HG03066 (cell line): Measurements from ENCODE around the gene TRIP6.
"Not testable (repeated sequence)": the region's sequence is repeated elsewhere in the genome, so short reads cannot be mapped to it uniquely, and the experiment has no call there.

ENCODE experiments used
- ATAC-seq: cut with Tn5 transposase; IDR thresholded peaks from one replicate; pipeline ENCODE4 v1.9.1; 2021; ENCODE audit warnings: low read depth; ENCODE audit not compliant: unreplicated experiment

The TRIP6 gene

DNA sequence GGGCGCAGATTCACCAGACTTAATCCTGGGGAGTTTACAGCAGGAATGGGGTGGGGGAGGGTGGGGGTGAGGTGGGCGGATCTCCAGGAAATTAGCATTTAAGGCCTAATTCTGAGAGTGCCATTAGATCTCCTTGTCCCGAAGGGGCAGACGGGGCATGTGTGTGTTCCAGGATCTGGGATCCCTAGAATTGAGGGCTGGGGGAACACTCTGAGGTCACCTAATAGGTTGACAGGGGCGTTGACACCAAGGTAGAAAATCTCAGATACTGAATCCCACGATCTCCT lies 30.4 kb upstream of the TRIP6 start:
- ATAC-seq: no peak

GRCh38 chr7:100837099-100837836 lies 29.9 kb upstream of the TRIP6 start:
- no peak for ATAC-seq

- no peak for ATAC-seq
Measured at GRCh38 chr7:100839361-100839760, 27.8 kb upstream of the TRIP6 start.

DNA sequence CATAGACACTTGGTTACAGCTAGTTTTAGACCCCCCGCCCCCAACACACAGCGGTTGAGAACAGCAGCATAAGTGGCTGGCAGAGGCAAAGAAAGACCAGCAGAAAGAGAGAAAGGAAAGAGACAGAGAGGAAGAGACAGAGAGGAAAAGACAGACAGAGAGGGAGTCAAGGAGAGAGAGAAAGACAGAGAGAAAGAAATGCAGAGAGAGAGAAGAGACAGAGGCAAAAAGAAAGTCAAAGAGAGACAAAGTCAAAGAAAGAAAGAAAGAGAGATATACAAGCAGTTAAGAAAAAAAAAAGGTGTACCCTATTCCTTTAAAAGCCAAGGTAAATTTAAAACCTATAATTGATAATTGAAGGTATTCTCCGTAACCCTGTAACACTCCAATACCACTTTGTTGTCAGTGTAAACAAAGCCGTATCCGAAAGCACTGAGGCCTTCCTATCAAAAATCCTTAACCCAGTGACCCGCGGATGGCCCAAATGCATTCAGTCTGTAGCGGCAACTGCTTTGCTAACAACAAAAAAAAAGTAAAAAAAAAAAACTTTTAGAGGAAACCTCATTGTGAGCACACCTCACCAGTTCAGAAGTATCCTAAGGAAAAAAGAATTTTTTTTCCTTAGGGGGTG lies 26.6 kb upstream of the TRIP6 start:
- ATAC-seq: no peak

DNA sequence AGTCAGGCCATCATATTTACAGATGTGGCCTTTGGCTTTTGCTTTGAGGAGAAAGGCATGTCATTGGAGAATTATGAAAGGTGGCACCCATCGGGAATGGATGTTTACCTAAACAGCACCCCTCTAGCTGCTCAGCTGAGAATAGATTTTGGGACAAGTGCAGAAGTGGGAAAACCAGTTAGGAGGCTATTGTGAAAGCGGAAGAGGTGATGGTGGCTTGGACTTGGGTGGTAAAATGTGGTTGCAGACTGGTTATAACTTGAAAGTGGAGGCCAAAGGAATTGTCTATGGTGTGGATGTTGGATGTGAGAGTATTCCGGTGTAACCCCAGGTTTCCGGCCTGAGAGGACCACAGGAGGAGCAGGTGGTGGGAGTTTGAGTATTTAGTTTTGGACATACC lies 19.8 kb upstream of the TRIP6 start:
- no peak for ATAC-seq

- ATAC-seq: peak; percentile 81
Measured at GRCh38 chr7:100852048-100852872, 14.9 kb upstream of the TRIP6 start, which contains the start of gene SLC12A9. TSS of gene SLC12A9 (plus strand) at chr7:100852713. CDS start at chr7:100854198, 1,485 bp downstream.

- ATAC-seq: no peak
Measured at GRCh38 chr7:100854146-100854895, 12.9 kb upstream of the TRIP6 start.

GRCh38 chr7:100854899-100855298 lies 12.3 kb upstream of the TRIP6 start:
- ATAC-seq: not testable (repeated sequence)

DNA sequence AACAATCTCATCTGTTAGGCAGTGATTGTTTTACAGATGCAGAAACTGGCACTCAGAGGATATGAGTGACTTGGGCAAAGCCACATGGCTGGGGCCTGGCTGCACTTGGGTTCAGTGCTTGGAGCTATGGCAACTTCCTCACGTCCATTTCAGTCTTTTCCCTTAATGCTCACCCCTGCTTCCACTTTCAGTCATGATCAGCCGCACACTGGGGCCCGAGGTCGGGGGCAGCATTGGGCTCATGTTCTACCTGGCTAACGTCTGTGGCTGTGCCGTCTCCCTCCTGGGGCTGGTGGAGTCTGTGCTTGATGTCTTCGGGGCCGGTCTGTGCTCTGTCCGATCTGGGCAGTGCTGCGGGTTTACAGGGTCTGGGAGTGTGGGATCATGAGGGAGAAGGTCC lies 11.7 kb upstream of the TRIP6 start:
- no peak for ATAC-seq

DNA sequence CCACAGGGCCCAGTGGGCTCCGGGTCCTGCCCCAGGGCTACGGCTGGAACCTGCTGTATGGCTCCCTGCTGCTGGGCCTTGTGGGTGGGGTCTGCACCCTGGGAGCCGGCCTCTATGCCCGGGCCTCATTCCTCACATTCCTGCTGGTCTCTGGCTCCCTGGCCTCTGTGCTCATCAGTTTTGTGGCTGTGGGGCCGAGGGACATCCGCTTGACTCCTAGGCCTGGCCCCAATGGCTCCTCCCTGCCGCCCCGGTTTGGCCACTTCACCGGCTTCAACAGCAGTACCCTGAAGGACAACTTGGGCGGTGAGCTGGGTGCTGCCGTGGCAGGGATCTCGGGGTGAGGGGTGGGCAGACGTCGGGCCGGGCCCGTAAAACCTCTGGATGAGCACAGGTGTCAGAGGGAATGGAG lies 10.3 kb upstream of the TRIP6 start:
- ATAC-seq: no peak

GRCh38 chr7:100859856-100860255 lies 7.3 kb upstream of the TRIP6 start:
- no peak for ATAC-seq

GRCh38 chr7:100860702-100861615 lies 6.2 kb upstream of the TRIP6 start:
- no peak for ATAC-seq

DNA sequence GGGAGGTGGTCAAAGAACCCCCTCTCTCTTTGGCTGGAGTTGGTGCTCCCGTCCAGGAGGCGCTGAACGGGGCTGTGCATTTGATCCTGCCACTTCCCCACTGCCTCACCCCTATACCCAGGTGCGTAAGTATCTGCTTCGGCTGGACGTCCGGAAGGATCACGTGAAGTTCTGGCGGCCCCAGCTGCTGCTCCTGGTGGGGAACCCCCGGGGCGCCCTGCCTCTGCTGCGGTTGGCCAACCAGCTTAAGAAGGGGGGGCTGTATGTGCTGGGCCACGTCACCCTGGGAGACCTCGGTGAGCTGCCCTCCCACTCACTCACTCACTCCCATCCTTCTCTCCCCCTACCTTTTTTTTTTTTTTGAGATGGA lies 5.6 kb upstream of the TRIP6 start:
- ATAC-seq: no peak

DNA sequence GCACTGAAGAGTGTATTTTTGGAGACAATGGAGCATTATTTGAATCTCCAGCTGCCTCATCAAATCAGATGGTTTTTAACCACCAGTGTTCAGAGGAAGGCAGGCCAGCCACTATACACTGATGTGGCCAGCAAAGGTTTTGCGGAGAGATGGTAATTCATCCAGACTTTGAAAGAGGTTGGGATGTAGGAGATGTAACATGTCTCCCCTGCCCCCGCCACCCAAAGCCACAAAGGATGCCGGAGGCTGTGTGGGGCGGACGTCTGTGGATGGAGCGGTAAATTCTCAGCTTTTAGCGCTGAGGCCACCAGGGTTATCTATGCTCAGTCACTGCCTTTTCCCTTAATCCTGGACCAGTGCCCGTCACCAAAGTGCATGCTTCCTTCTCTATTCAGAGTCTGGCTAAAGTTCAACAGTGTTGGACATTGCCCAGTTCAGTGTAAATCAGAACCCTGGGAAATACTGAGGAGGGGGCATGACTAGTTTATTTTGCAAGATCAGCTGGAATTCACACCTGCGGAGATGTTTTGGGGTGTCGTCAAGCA lies 3.7 kb upstream of the TRIP6 start:
- ATAC-seq: no peak

- ATAC-seq: no peak
Measured at GRCh38 chr7:100864263-100864845, 2.8 kb upstream of the TRIP6 start.

DNA sequence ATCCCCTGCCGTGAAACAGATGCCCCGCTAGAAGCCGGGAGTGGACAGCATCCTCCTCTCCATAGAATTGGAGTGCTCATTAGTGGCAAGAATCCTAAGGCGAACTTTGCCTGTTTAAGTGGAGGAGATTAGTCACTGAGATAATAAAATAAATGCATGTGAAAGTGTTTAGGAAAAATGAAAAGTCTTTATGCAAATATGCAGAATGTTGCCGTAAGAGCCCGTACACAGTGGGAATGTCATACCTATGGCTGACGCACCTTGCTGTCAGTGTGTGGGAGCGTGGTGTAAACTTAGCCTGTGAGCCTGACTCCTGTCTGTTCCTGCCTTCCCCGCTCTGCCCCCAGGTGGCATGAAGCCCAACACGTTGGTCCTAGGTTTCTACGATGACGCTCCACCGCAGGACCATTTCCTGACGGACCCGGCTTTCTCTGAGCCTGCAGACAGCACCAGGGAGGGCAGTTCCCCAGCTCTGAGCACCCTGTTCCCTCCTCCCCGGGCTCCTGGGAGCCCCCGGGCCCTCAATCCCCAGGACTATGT lies 1.7 kb upstream of the TRIP6 start:
- no peak for ATAC-seq

GRCh38 chr7:100865938-100866728 lies 1.1 kb upstream of the TRIP6 start:
- ATAC-seq: no peak

DNA sequence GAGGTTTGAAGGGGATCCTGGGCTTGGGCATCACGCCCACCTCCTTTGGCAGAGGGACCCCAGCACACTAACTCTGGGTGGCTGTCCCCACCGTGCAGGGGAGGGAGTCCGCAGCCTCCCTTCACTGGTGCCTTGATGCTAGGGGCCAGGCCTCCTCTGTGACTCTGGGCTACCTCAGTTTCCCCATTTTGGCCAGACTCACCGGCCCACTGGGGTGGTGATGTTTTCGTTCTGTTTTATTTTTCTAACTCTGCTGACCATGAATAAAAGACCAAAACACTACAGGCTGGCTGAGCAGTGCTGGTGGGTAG lies 503 bp upstream of the TRIP6 start:
- ATAC-seq: no peak
